Measurements from ENCODE around the gene POC1A. TPM values are rescaled to one million over a fixed set of nuclear protein-coding genes. Genes with fewer than 3 reads are reported as not detected.

Gene POC1A
- total RNA-seq, 1 donor from 2014 or later: 2.4 TPM

GRCh38 chr3:52067526-52067925 lies 86.7 kb downstream of the POC1A start:
- intact Hi-C loops (cut with micrococcal nuclease): no loop called here
- ChIA-PET CTCF (no interaction called here), POLR2A (no interaction called here)
- no peak for ATAC-seq (ENCODE audit: low read depth)
- H3K36me3 Mint-ChIP-seq (ENCODE audit: low read depth): no peaks in the 10 kb centered on the region
- no peaks in the 10 kb centered on the region for H3K27me3 Mint-ChIP-seq
- no peak overlapping the region for H3K4me3 Mint-ChIP-seq
- H3K9me3 Mint-ChIP-seq: no peaks in the 10 kb centered on the region
- H3K27ac Mint-ChIP-seq: no peak overlapping the region
- TF ChIP-seq CTCF (IDR thresholded peaks at IDR 0.05): no peak
- H3K4me1 Mint-ChIP-seq: peaks cover 6% of the 10 kb centered on the region
- no peak for DNase-seq

GRCh38 chr3:52067046-52067445 lies 87.2 kb downstream of the POC1A start:
- POLR2A ChIA-PET: no interaction called here

GRCh38 chr3:52065264-52065756 lies 88.9 kb downstream of the POC1A start:
- TF ChIP-seq CTCF (IDR thresholded peaks at IDR 0.05): no peak
- ATAC-seq (ENCODE audit: low read depth) (no peak), DNase-seq (no peak)
- intact Hi-C loops (cut with micrococcal nuclease): no loop called here
- ChIA-PET CTCF (no interaction called here), POLR2A (no interaction called here)
- no peaks in the 10 kb centered on the region for H3K36me3 Mint-ChIP-seq (ENCODE audit: low read depth)
- H3K4me1 Mint-ChIP-seq: peaks cover 19% of the 10 kb centered on the region
- H3K9me3 Mint-ChIP-seq: no peaks in the 10 kb centered on the region
- no peak overlapping the region for H3K4me3 Mint-ChIP-seq
- no peak overlapping the region for H3K27ac Mint-ChIP-seq
- H3K27me3 Mint-ChIP-seq: no peaks in the 10 kb centered on the region

More at GRCh38 chr3:52067046-52067445, 87.2 kb downstream of the POC1A start:
- intact Hi-C loops (cut with micrococcal nuclease): no loop called here
- no peak for TF ChIP-seq CTCF (IDR thresholded peaks at IDR 0.05)
- DNase-seq (no peak), ATAC-seq (ENCODE audit: low read depth) (no peak)
- no peaks in the 10 kb centered on the region for H3K36me3 Mint-ChIP-seq (ENCODE audit: low read depth)
- no peak overlapping the region for H3K4me3 Mint-ChIP-seq
- peaks cover 11% of the 10 kb centered on the region for H3K4me1 Mint-ChIP-seq
- no peaks in the 10 kb centered on the region for H3K27me3 Mint-ChIP-seq
- no peak overlapping the region for H3K27ac Mint-ChIP-seq
- CTCF ChIA-PET: no interaction called here
- no peaks in the 10 kb centered on the region for H3K9me3 Mint-ChIP-seq

- H3K4me1 Mint-ChIP-seq: peaks cover 19% of the 10 kb centered on the region
- ATAC-seq (ENCODE audit: low read depth) (no peak), DNase-seq (no peak)
- no peak overlapping the region for H3K27ac Mint-ChIP-seq
- no peaks in the 10 kb centered on the region for H3K36me3 Mint-ChIP-seq (ENCODE audit: low read depth)
- intact Hi-C loops (cut with micrococcal nuclease): no loop called here
- H3K9me3 Mint-ChIP-seq: no peaks in the 10 kb centered on the region
- no peaks in the 10 kb centered on the region for H3K27me3 Mint-ChIP-seq
- POLR2A ChIA-PET: no interaction called here
- CTCF ChIA-PET: no interaction called here
- TF ChIP-seq CTCF (IDR thresholded peaks at IDR 0.05): no peak
- H3K4me3 Mint-ChIP-seq: no peak overlapping the region
Measured at GRCh38 chr3:52064561-52064960, 89.7 kb downstream of the POC1A start.

GRCh38 chr3:52063026-52063723 lies 91.0 kb downstream of the POC1A start:
- H3K36me3 Mint-ChIP-seq (ENCODE audit: low read depth): no peaks in the 10 kb centered on the region
- no peaks in the 10 kb centered on the region for H3K9me3 Mint-ChIP-seq
- DNase-seq: no peak
- intact Hi-C loops (cut with micrococcal nuclease): no loop called here
- H3K27ac Mint-ChIP-seq: no peak overlapping the region
- H3K4me1 Mint-ChIP-seq: peaks cover 19% of the 10 kb centered on the region
- ChIA-PET POLR2A (no interaction called here), CTCF (no interaction called here)
- TF ChIP-seq CTCF (IDR thresholded peaks at IDR 0.05): no peak
- ATAC-seq (ENCODE audit: low read depth): no peak
- H3K27me3 Mint-ChIP-seq: no peaks in the 10 kb centered on the region
- no peak overlapping the region for H3K4me3 Mint-ChIP-seq

Measured in activated B cell treated with CpG ODN at 0.5 μM for 24 hours (primary cell).